HepG2 (cell line): ENCODE results near the gene NAXD. TPM values are rescaled to one million over a fixed set of nuclear protein-coding genes. Genes with fewer than 3 reads are reported as not detected.

ENCODE experiments used
- ATAC-seq: fragments of 200-7000 bp; cut with Tn5 transposase; 3 replicates; pipeline ENCODE4 v1.9.1; 2020; ENCODE audit warnings: mild to moderate bottlenecking, moderate library complexity
- BruUV-seq: library from RNA; stranded (reverse); fragments of 400-500 nt; replicated peaks from 2 replicates; lab custom pipeline; 2021; lab: Mats Ljungman, UMichigan
- CTCF ChIA-PET: fragments of 300-600 bp; formaldehyde crosslinking; extraction: SDS; loops from one replicate; lab custom pipeline; 2021; ENCODE audit warnings: low total read pairs, inconsistent platforms, low intra/inter-chr PET ratio; lab: Yijun Ruan, JAX
- POLR2A ChIA-PET: fragments of 350-600 bp; sonication (Branson Sonifier 250); formaldehyde crosslinking; loops from one replicate; lab custom pipeline; 2020; ENCODE audit warnings: antibody characterized with exemption, inconsistent platforms; lab: Yijun Ruan, JAX
- DNase-seq: peaks from one replicate; pipeline ENCODE4 v3.0.0-alpha.2; 2015; ENCODE audit warnings: low spot score
- FAIRE-seq: peaks from 3 replicates; lab custom pipeline; 2011; peaks lifted over from hg19 to GRCh38; lab: Jason Lieb, UNC
- H2AFZ ChIP-seq: one replicate; pipeline ENCODE4 v1.6.1; 2011; ENCODE audit warnings: low read length, inconsistent platforms
- H3K27ac ChIP-seq: fragments of 300-600 bp; 3 replicates; pipeline ENCODE4 v1.8.0; 2011; ENCODE audit warnings: mixed run types, mild to moderate bottlenecking, mixed read lengths, low read length, inconsistent platforms; ENCODE audit not compliant: insufficient read depth; ENCODE audit errors: extremely low read length
- H3K27me3 ChIP-seq, 2 experiments: fragments of 200-600 bp in 1 of 2; 2 replicates in 1 of 2; 3 replicates in 1 of 2; pipeline versions ENCODE4 v1.6.0 to v1.8.0; 2011; ENCODE audit warnings: low read length in 2 of 2, mild to moderate bottlenecking in 2 of 2, moderate library complexity in 2 of 2, inconsistent platforms in 1 of 2; ENCODE audit not compliant: insufficient read depth in 2 of 2, control insufficient read depth in 1 of 2
- H3K36me3 ChIP-seq, 2 experiments: fragments of 200-600 bp in 1 of 2; replicated peaks in 1 of 2; 2 replicates in 1 of 2; 3 replicates in 1 of 2; pipeline versions ENCODE4 v1.5.1 to v1.8.0; 2011; ENCODE audit warnings: low read length in 2 of 2, inconsistent platforms in 1 of 2; ENCODE audit not compliant: insufficient read depth in 2 of 2, control insufficient read depth in 1 of 2
- H3K4me1 ChIP-seq: 2 replicates; pipeline ENCODE4 v1.5.1; 2012; ENCODE audit warnings: low read length, inconsistent platforms; ENCODE audit not compliant: insufficient read depth
- H3K4me2 ChIP-seq: 2 replicates; pipeline ENCODE4 v1.6.0; 2011; ENCODE audit warnings: low read depth, low read length, inconsistent platforms
- H3K4me3 ChIP-seq, 3 experiments: fragments of 200-600 bp in 1 of 3; sonication (generic), shearing (Covaris generic) in 1 of 3; replicated peaks in 1 of 3; 2 replicates each; pipeline ENCODE4 v1.5.1; 2011 to 2016; ENCODE audit warnings: low read length in 3 of 3, inconsistent platforms in 2 of 3, low read depth in 2 of 3, mild to moderate bottlenecking in 2 of 3, control low read depth in 1 of 3, mixed read lengths in 1 of 3; ENCODE audit not compliant: insufficient read depth in 1 of 3
- H3K79me2 ChIP-seq: one replicate; pipeline ENCODE4 v1.6.1; 2011; ENCODE audit warnings: low read length, inconsistent platforms; ENCODE audit not compliant: insufficient read depth
- H3K9ac ChIP-seq: 2 replicates; pipeline ENCODE4 v1.6.0; 2011; ENCODE audit warnings: mild to moderate bottlenecking, low read depth, low read length, inconsistent platforms; ENCODE audit not compliant: insufficient read depth
- H3K9me3 ChIP-seq: 2 replicates; pipeline ENCODE4 v1.5.1; 2012; ENCODE audit warnings: mild to moderate bottlenecking, low read length
- H4K20me1 ChIP-seq: 2 replicates; pipeline ENCODE4 v1.6.0; 2011; ENCODE audit warnings: inconsistent platforms, mild to moderate bottlenecking, low read length, moderate library complexity; ENCODE audit not compliant: insufficient read depth
- AKAP8 ChIP-seq: sonication (generic); formaldehyde crosslinking; IDR thresholded peaks from 2 replicates; pipeline ENCODE4 v1.5.1; 2020; ENCODE audit warnings: mild to moderate bottlenecking, missing genetic modification reagents
- DDIT3 ChIP-seq: sonication (generic); formaldehyde crosslinking; IDR thresholded peaks from 2 replicates; pipeline ENCODE4 v1.4.0; 2020; ENCODE audit warnings: mild to moderate bottlenecking, missing genetic modification reagents
- HNF1A ChIP-seq, 2 experiments: sonication (generic) in 1 of 2; formaldehyde crosslinking in 1 of 2; IDR thresholded peaks; 2 replicates each; pipeline versions ENCODE4 v1.4.0 to v1.6.1; 2016 to 2020; ENCODE audit warnings: borderline replicate concordance in 1 of 2, low read depth in 1 of 2, mild to moderate bottlenecking in 1 of 2, missing genetic modification reagents in 1 of 2
- HNF4A ChIP-seq: sonication (generic); formaldehyde crosslinking; IDR thresholded peaks from 2 replicates; pipeline ENCODE4 v1.4.0; 2020; ENCODE audit warnings: missing genetic modification reagents
- MIXL1 ChIP-seq: IDR thresholded peaks from 2 replicates; pipeline ENCODE4 v1.6.1; 2016
- PHF8 ChIP-seq: sonication (generic); formaldehyde crosslinking; IDR thresholded peaks from 2 replicates; pipeline ENCODE4 v1.5.0; 2020; ENCODE audit warnings: missing genetic modification reagents
- THYN1 ChIP-seq: sonication (generic); formaldehyde crosslinking; IDR thresholded peaks from 2 replicates; pipeline ENCODE4 v1.8.1; 2023; ENCODE audit warnings: low read depth, mild to moderate bottlenecking, moderate library complexity, missing genetic modification reagents, borderline replicate concordance
- ZBTB44 ChIP-seq: sonication (generic); formaldehyde crosslinking; IDR thresholded peaks from 2 replicates; pipeline ENCODE4 v1.4.0; 2020; ENCODE audit warnings: missing genetic modification reagents
- ZNF362 ChIP-seq: sonication (generic); formaldehyde crosslinking; IDR thresholded peaks from 2 replicates; pipeline ENCODE4 v1.4.0; 2020; ENCODE audit warnings: missing genetic modification reagents, mild to moderate bottlenecking, borderline replicate concordance
- ZNF431 ChIP-seq: sonication (generic); formaldehyde crosslinking; IDR thresholded peaks from 2 replicates; pipeline ENCODE4 v1.9.0; 2022; ENCODE audit warnings: missing genetic modification reagents, low read depth, mild to moderate bottlenecking, borderline replicate concordance
- ZNF703 ChIP-seq: sonication (generic); formaldehyde crosslinking; IDR thresholded peaks from 2 replicates; pipeline ENCODE4 v1.5.1; 2020; ENCODE audit warnings: missing genetic modification reagents, mild to moderate bottlenecking, moderate library complexity, borderline replicate concordance
- ZNF724P ChIP-seq: sonication (generic); formaldehyde crosslinking; IDR thresholded peaks from 2 replicates; pipeline ENCODE4 v1.8.0; 2022; ENCODE audit warnings: missing genetic modification reagents, borderline replicate concordance
- WGBS: methylation state at CpG from one replicate; pipeline ENCODE4 v1.1.6; 2017; ENCODE audit warnings: low lambda C conversion rate; 5-methylcytosine and 5-hydroxymethylcytosine counted together
- in situ Hi-C: cut with HindIII; loops from 2 replicates; pipeline ENCODE4 v1.10.0; 2017; ENCODE audit warnings: low pct_unique_long_range_greater_than_20kb; ENCODE audit not compliant: extremely low pct_ligation_motif_present
- intact Hi-C: fragments of 100-400 bp; cut with micrococcal nuclease; formaldehyde crosslinking; loops from one replicate; pipeline ENCODE4 v1.10.0; 2022; ENCODE audit not compliant: unreplicated experiment
- polyA plus RNA-seq, 8 experiments: library from polyadenylated mRNA; depleted of rRNA in 3 of 8; stranded (reverse) in 7 of 8; unstranded in 1 of 8; fragments of >200 nt; fragmentation: Illumina TruSeq in 4 of 8; extraction: Trizol in 4 of 8; gene quantifications; 2 replicates each; pipeline versions ENCODE4 v1.2.1 to v1.2.3, GENCODE V29; 2011 to 2016; ENCODE audit warnings: low read depth in 4 of 8, missing spikeins in 1 of 8, mixed read lengths in 1 of 8; ENCODE audit not compliant: insufficient read depth in 1 of 8
- total RNA-seq, 5 experiments: library from RNA; depleted of rRNA; stranded (reverse); fragments of >200 nt; fragmentation: Illumina TruSeq; extraction: Trizol; gene quantifications; 2 replicates each; pipeline ENCODE4 v1.2.3, GENCODE V29; 2016; ENCODE audit warnings: low read depth in 1 of 5

The NAXD gene
- total and polyA plus RNA-seq, 2 of the 13 experiments (the other 11 are each of a cell fraction or from before 2014, with no cell fraction given): 19.0 to 23.2 TPM

GRCh38 chr13:110581506-110582185 lies 33.7 kb upstream of the NAXD start:
- no peaks in the 10 kb centered on the region for H3K36me3 ChIP-seq
- H3K9ac ChIP-seq: no peak overlapping the region
- H2AFZ ChIP-seq: no peak overlapping the region
- ATAC-seq (no peak), FAIRE-seq (no peak), DNase-seq (no peak)
- H3K27ac ChIP-seq: no peak overlapping the region
- 83% methylated on average over 11 of the region's 14 CpGs for WGBS
- H3K9me3 ChIP-seq: no peaks in the 10 kb centered on the region
- TF ChIP-seq DDIT3 (CRISPR knock-in tag): no peak
- TF ChIP-seq AKAP8 (CRISPR knock-in tag): no peak
- TF ChIP-seq THYN1 (CRISPR knock-in tag): no peak
- no peak for TF ChIP-seq MIXL1 (CRISPR knock-in tag)
- no peak for TF ChIP-seq HNF4A (CRISPR knock-in tag)
- TF ChIP-seq HNF1A (IDR thresholded peaks at IDR 0.05; ENCODE audit: low read depth): no peak
- no peak for TF ChIP-seq HNF1A (CRISPR knock-in tag; IDR thresholded peaks at IDR 0.05; ENCODE audit: borderline replicate concordance)
- no peak for TF ChIP-seq ZNF431 (CRISPR knock-in tag)
- no peak for TF ChIP-seq ZBTB44 (CRISPR knock-in tag)
- no peak for TF ChIP-seq PHF8 (CRISPR knock-in tag)
- TF ChIP-seq ZNF724P (CRISPR knock-in tag): no peak
- TF ChIP-seq ZNF703 (CRISPR knock-in tag): no peak
- TF ChIP-seq ZNF362 (CRISPR knock-in tag): no peak
- no peak overlapping the region for H3K4me3 ChIP-seq
- H3K27me3 ChIP-seq: no peaks in the 10 kb centered on the region; a peak in 1 of 5 replicates
- POLR2A ChIA-PET: no interaction called here
- H3K4me2 ChIP-seq: no peak overlapping the region
- in situ Hi-C loops (no loop called here), intact Hi-C loops (no loop called here)
- CTCF ChIA-PET: no interaction called here
- no peaks in the 10 kb centered on the region for H4K20me1 ChIP-seq
- peaks cover 29% of the 10 kb centered on the region for H3K4me1 ChIP-seq
- no TSS peak for BruUV-seq
- no peaks in the 10 kb centered on the region for H3K79me2 ChIP-seq
